ENCODE measurements around the gene RPS6KL1.

DNA sequence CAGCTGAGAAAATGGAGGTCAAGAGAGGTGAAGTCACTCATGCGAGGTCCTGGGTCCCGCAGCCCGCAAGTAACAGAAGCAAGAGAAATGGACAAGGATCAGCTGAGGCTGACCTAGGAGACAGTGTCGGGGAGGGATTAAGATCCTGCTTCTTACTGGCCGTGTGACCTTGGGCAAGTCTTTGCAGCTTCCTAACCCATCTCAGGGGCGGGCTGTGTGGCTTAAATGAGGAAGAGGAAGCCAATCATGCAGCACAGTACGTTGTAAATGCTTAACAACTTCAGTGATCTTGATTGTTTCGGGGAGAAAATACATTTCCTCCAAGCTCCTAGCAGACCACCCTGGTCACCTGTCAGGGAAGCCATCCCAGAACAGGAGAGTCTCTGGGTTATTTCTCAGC lies 39.4 kb upstream of the RPS6KL1 start:
- TF ChIP-seq, protein P1, sequence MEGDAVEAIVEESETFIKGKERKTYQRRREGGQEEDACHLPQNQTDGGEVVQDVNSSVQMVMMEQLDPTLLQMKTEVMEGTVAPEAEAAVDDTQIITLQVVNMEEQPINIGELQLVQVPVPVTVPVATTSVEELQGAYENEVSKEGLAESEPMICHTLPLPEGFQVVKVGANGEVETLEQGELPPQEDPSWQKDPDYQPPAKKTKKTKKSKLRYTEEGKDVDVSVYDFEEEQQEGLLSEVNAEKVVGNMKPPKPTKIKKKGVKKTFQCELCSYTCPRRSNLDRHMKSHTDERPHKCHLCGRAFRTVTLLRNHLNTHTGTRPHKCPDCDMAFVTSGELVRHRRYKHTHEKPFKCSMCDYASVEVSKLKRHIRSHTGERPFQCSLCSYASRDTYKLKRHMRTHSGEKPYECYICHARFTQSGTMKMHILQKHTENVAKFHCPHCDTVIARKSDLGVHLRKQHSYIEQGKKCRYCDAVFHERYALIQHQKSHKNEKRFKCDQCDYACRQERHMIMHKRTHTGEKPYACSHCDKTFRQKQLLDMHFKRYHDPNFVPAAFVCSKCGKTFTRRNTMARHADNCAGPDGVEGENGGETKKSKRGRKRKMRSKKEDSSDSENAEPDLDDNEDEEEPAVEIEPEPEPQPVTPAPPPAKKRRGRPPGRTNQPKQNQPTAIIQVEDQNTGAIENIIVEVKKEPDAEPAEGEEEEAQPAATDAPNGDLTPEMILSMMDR (tag by site-specific recombination; IDR thresholded peaks at IDR 0.05): no peak
- no peak for TF ChIP-seq ZNF223 (tag by site-specific recombination; IDR thresholded peaks at IDR 0.05)
- no peak for TF ChIP-seq SP2 (tag by site-specific recombination; IDR thresholded peaks at IDR 0.05)
- no peak for TF ChIP-seq REPIN1 (tag by site-specific recombination; IDR thresholded peaks at IDR 0.05; ENCODE audit: low read depth)
- no peak for TF ChIP-seq ZFP37 (tag by site-specific recombination; IDR thresholded peaks at IDR 0.05)
- TF ChIP-seq YY1 (tag by site-specific recombination; IDR thresholded peaks at IDR 0.05): no peak
- TF ChIP-seq BCL11A (tag by site-specific recombination; IDR thresholded peaks at IDR 0.05; ENCODE audit: low read depth): no peak
- TF ChIP-seq MYNN (tag by site-specific recombination; IDR thresholded peaks at IDR 0.05; ENCODE audit: borderline replicate concordance): no peak
- no peak for TF ChIP-seq ZNF623 (tag by site-specific recombination; IDR thresholded peaks at IDR 0.05)
